Activated naive CD4-positive, alpha-beta T cell treated with anti-CD3 and anti-CD28 coated beads, Interleukin-2, amount 10 ng/mL, durations not matched to agents 5 hours and 36 hours (primary cell): ENCODE results near the gene NLRP4. TPM values are rescaled to one million over a fixed set of nuclear protein-coding genes. Genes with fewer than 3 reads are reported as not detected.

Experiments
- total RNA-seq, 2 experiments: library from RNA; stranded (reverse); gene quantifications; one replicate each; pipeline ENCODE4 v1.2.3, GENCODE V29; 2021

The NLRP4 gene, protein sequence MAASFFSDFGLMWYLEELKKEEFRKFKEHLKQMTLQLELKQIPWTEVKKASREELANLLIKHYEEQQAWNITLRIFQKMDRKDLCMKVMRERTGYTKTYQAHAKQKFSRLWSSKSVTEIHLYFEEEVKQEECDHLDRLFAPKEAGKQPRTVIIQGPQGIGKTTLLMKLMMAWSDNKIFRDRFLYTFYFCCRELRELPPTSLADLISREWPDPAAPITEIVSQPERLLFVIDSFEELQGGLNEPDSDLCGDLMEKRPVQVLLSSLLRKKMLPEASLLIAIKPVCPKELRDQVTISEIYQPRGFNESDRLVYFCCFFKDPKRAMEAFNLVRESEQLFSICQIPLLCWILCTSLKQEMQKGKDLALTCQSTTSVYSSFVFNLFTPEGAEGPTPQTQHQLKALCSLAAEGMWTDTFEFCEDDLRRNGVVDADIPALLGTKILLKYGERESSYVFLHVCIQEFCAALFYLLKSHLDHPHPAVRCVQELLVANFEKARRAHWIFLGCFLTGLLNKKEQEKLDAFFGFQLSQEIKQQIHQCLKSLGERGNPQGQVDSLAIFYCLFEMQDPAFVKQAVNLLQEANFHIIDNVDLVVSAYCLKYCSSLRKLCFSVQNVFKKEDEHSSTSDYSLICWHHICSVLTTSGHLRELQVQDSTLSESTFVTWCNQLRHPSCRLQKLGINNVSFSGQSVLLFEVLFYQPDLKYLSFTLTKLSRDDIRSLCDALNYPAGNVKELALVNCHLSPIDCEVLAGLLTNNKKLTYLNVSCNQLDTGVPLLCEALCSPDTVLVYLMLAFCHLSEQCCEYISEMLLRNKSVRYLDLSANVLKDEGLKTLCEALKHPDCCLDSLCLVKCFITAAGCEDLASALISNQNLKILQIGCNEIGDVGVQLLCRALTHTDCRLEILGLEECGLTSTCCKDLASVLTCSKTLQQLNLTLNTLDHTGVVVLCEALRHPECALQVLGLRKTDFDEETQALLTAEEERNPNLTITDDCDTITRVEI
- not detected for total RNA-seq

DNA sequence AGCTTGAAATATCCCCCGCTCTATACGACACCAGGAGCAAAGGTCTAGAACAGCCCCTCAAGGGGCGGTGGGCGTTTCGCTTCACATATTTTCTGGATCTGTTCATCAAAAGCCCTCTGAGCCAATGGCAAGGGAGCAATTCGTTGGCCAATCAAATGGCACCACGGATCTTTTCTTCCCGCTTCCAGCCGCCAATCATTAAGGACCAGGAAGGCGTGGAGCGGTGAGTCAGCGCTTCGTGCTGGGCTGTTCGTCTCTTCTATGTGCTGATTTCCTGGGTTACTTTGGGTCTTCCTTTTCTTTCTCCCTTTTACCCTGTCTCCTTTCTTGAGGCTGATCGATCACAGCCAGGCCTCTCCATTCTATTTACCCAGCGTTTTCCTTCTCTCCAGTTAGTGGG is at the start of gene NLRP4:
TSS of gene NLRP4 (plus strand) at position 201 of the 400 bp plus-strand sequence. CDS start 15,541 bp downstream, outside the sequence.

DNA sequence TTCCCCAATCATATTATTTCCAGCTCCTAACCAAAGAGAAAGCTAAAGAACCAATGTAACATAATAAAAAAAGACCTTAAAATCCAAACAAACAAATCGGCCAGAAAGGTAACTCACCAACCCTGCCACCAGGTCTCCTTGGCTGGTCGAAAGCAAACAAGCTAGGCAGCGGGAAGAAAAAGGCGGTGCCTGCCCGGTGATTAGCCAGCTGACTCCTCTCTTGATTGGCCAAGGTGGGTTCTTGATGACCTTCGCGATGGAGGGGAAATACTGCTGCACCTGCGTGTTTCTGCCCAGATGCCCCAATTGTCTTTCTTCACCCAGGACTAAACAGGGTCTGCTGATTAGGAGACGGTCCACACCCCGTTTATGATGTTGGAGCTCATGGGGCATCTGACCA is 4.5 kb upstream of the NLRP4 start, which contains the start of gene NLRP11:
TSS of gene NLRP11 (minus strand) at position 154 of the 400 bp plus-strand sequence. CDS start 13,825 bp downstream, outside the sequence.

Other genes starting within 250 kb of the NLRP4 start
- 10 to 100 TPM; 14.7 to 16.3 TPM for gene FIZ1, start 237.0 kb upstream of the NLRP4 start, total RNA-seq
- gene ZNF524, start 236.3 kb upstream of the NLRP4 start, total RNA-seq: 10 to 100 TPM; 33.7 to 35.0 TPM
- gene ZNF865, start 230.9 kb upstream of the NLRP4 start, total RNA-seq: 10 to 100 TPM; 16.1 to 16.2 TPM
- gene ZNF784, start 212.0 kb upstream of the NLRP4 start, total RNA-seq: 1 to 10 TPM; 7.2 to 8.1 TPM
- 10 to 100 TPM; 41.8 to 50.6 TPM for gene ZNF580, start 195.5 kb upstream of the NLRP4 start, total RNA-seq
- 10 to 100 TPM; 39.1 to 39.3 TPM for gene ZNF581, start 192.9 kb upstream of the NLRP4 start, total RNA-seq
- gene CCDC106, start 188.3 kb upstream of the NLRP4 start, total RNA-seq: 1 to 10 TPM; 8.8 to 8.9 TPM
- gene U2AF2, start 181.5 kb upstream of the NLRP4 start, total RNA-seq: 100 to 1,000 TPM; 221 to 225 TPM
- gene EPN1, start 161.3 kb upstream of the NLRP4 start, total RNA-seq: 10 to 100 TPM; 55.7 to 56.8 TPM
- gene NLRP9, start 98.1 kb upstream of the NLRP4 start, total RNA-seq: not detected
- gene RFPL4A, start 77.4 kb upstream of the NLRP4 start, total RNA-seq: not detected
- gene RFPL4AL1, start 67.4 kb upstream of the NLRP4 start, total RNA-seq: not detected
- gene NLRP11, start 4.5 kb upstream of the NLRP4 start, total RNA-seq: not detected
- not detected for gene NLRP13, start 95.8 kb downstream of the NLRP4 start, total RNA-seq
- gene NLRP8, start 111.3 kb downstream of the NLRP4 start, total RNA-seq: not detected
- gene NLRP5, start 150.2 kb downstream of the NLRP4 start, total RNA-seq: not detected